Loucy (cell line): ENCODE measurements around the gene KIR2DL3.

ENCODE experiments used
- CTCF ChIP-seq: fragments of 200-600 bp; sonication (generic); conservative IDR thresholded peaks from 2 replicates; pipeline ENCODE4 v1.5.1; 2014; ENCODE audit warnings: mild to moderate bottlenecking, antibody characterized with exemption, low read length
- EZH2phosphoT487 ChIP-seq: fragments of 200-600 bp; IDR thresholded peaks from 2 replicates; pipeline ENCODE4 v1.6.1; 2018; ENCODE audit warnings: antibody characterized with exemption, mild to moderate bottlenecking, moderate library complexity, borderline replicate concordance

GRCh38 chr19:54727562-54727961 is 10.8 kb upstream of the KIR2DL3 start:
- TF ChIP-seq CTCF: no peak
- TF ChIP-seq EZH2phosphoT487: no peak
